ENCODE measurements around the gene EYS. TPM values are rescaled to one million over a fixed set of nuclear protein-coding genes. Genes with fewer than 3 reads are reported as not detected.
A peak's percentile ranks its signal among the peaks of the same experiment; 100 is the strongest.

EYS gene
- total and polyA plus RNA-seq, 9 of the 15 experiments (the other 6 are each of a cell fraction or from before 2014, with no cell fraction given) = 0.03 to 0.36 (median 0.10) TPM; not detected in 2

DNA sequence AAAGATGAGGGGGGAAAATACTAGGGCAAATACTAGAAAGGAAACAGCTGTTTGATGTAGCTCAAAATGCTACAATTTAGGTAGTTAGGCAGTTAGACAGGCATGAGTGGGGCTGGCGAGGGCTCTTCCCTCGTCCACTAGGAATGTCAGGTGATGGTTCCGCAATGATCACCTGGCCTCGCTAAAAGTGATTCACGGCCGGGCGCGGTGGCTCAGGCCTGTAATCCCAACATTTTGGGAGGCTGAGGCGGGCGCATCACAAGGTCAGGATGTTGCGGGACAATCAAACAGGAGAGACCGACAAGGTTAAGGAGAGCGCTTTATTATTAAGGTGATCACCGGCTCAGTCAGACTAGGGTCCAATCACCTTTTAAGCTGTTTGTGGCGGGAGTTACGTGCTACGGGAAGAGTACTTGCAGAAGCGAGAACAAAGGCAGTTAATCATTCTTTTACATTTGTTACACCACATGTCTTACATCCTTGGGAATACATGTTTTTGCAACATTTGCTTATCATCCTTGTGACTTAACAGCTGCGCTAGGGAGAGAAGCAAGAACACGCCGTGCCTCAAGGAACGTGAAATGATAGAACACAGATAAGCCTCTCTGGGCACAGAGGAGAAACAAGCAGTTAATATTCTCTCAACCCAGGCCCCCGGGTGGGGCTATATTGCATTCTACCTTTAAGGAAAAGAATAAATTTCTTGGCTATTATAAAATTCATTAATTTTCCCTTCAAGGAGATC, 1025.4 kb downstream of the EYS start (continued):
- TF ChIP-seq, protein P1, sequence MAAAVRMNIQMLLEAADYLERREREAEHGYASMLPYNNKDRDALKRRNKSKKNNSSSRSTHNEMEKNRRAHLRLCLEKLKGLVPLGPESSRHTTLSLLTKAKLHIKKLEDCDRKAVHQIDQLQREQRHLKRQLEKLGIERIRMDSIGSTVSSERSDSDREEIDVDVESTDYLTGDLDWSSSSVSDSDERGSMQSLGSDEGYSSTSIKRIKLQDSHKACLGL (CRISPR knock-in tag; IDR thresholded peaks at IDR 0.05; ENCODE audit: borderline replicate concordance, poor library complexity, severe bottlenecking) = no peak
- TF ChIP-seq JUND (IDR thresholded peaks at IDR 0.05; ENCODE audit: borderline replicate concordance, low read depth, low read length) = no peak
- no peak for TF ChIP-seq JUND (tag; IDR thresholded peaks at IDR 0.05; ENCODE audit: borderline replicate concordance, low read depth, low read length)

- Histone ChIP-seq H3K27me3 (ENCODE audit: control insufficient read depth in 2 of 2, insufficient read depth in 2 of 2, low read length in 2 of 2) (no peaks in the 10 kb centered on the region), H3K27ac (ENCODE audit: extremely low read depth, low read depth, low read length) (no peak overlapping the region), H3K79me2 (ENCODE audit: control insufficient read depth, insufficient read depth, low read length) (no peaks in the 10 kb centered on the region), H3K9ac (ENCODE audit: insufficient read depth in 1 of 2, low read depth in 2 of 2, low read length in 2 of 2) (no peak overlapping the region), H3K4me2 (ENCODE audit: insufficient read depth, low read length) (no peak overlapping the region), H3K36me3 (ENCODE audit: control insufficient read depth, insufficient read depth, low read length) (no peaks in the 10 kb centered on the region), H3K4me1 (replicated peaks in 1 of 2; ENCODE audit: control insufficient read depth in 2 of 2, insufficient read depth in 2 of 2, low read length in 2 of 2) (no peaks in the 10 kb centered on the region), H3K9me3 (replicated peaks; ENCODE audit: control insufficient read depth, insufficient read depth, low read depth, low read length) (no peaks in the 10 kb centered on the region), H3K9me1 (ENCODE audit: control insufficient read depth, insufficient read depth, low read length) (no peaks in the 10 kb centered on the region), H3K4me3 (no peak overlapping the region), H4K20me1 (replicated peaks; ENCODE audit: control insufficient read depth, insufficient read depth, low read length) (no peaks in the 10 kb centered on the region), H2AFZ (ENCODE audit: low read depth, low read length) (no peak overlapping the region)
- intact Hi-C loops (cut with micrococcal nuclease) (no loop called here), in situ Hi-C loops (cut with MboI) (no loop called here)
- TF ChIP-seq HMBOX1 (IDR thresholded peaks at IDR 0.05) = peak; percentile 39; the same call in 1 of the 2 replicates
- no peak for TF ChIP-seq CUX1 (CRISPR knock-in tag; IDR thresholded peaks at IDR 0.05)
- CTCF ChIA-PET (ENCODE audit: low intra/inter-chr PET ratio) = no interaction called here
- POLR2A ChIA-PET = no interaction called here
- no TSS peak for BruUV-seq (replicated peaks)
- DNase-seq (ENCODE audit: extremely low read depth in 1 of 4, low spot score in 3 of 4) = peak in 1 of 4 experiments; percentile 5
- ATAC-seq = no peak
- no peak for FAIRE-seq
- 0% methylated on average over 3 of the region's 5 CpGs for WGBS (ENCODE audit: insufficient coverage, low coverage, missing lambda C conversion rate)
These were observed 1026.6 kb downstream of the EYS start for GRCh38 chr6:64680446-64680845.
